Embryonic facial prominence (tissue), 1 donor: ENCODE data around the gene TAF5L.

Experiments used
- DNase-seq: peaks from one replicate; pipeline ENCODE4 v3.0.0-alpha.2; 2016; ENCODE audit errors: extremely low spot score

Gene TAF5L

DNA sequence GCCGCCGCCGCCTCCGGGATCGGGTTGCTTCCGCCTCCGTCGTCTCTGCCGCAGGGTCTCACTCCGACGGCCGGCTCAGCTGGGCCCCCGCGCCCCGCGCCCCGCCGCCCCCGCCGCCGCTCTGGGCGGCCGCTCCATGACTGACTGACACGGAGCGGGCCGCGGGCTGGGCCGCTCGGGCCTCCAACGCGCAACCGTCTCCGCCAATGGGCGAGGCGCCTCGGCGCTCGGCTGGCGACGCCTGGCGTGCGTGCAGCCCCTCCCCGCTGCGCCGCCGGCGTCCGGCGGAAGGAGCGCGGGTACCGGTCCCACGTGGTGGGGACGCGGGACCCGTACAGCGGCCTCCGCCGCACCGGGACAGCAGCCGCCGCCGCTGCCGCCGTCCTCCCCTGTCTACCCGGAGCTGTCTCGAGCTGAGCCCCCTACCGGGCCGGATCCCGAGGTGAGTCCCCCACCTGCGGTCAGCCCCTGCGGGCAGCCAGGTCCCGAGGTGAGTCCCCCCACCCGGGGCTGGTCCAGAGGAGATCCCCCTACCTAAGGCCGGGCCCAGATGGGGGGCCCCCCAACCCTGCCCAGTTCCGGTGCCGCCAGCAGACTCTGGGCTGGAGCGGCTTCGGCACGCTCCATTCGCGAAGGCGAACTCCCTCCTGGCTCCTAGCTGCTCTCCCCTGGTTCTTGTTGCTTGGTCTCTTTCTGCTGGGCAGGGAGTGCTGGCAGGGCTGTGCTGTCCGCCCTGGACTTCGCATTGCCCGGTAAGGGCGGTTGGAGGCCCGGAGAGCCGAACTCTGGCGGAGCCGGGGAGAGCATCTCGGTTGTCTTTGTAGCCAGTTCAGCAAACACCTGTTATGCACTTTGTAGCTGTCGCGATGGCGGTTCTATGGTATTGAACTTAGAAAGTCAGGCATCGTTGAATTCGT lies at the start of gene TAF5L, which contains the start of gene URB2:
TSS of gene TAF5L (minus strand) at position 208 of the 917 bp plus-strand sequence. CDS start 11,640 bp downstream, outside the sequence.
TSS of gene URB2 (plus strand) at position 333 of the 917 bp plus-strand sequence. CDS start 1,387 bp downstream, outside the sequence.
- peak; percentile 67 for DNase-seq

DNA sequence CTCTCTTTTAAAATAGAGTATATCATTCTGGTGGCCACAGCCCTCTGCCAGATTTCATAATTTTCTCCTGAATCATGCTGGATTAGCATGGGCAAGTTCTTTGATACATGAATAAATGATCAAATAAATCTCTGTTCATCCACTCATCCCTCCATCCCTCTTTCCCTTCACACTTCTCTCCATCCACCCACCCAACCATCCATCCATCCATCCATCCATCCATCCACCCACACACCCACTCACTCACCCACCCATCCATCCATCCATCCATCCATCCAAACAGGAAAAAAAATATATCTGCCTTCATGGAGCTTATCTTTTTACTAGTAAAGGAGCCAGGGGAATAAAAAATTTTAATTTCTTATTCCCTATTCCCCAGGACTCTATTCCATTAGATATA lies 49.5 kb upstream of the TAF5L start:
- no peak for DNase-seq

DNA sequence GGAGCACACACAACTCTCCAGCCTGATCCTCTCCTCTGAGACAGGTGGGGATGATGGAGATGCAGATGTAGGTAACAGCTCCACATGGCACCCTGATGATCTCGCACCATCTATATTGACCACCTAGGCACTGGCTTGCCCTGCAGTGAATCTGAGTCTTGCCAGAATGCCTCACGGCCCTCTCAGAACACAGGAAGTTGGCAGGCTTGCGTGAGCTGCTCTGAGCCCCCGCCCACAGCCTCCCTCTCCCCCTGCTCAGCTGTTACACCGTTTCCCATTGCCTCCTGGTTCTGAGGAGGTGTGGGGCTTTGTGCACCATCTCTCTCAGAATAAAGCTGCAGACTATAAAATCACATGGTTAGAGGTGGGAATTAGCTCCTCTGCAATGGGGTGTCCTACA lies 48.1 kb upstream of the TAF5L start:
- no peak for DNase-seq

DNA sequence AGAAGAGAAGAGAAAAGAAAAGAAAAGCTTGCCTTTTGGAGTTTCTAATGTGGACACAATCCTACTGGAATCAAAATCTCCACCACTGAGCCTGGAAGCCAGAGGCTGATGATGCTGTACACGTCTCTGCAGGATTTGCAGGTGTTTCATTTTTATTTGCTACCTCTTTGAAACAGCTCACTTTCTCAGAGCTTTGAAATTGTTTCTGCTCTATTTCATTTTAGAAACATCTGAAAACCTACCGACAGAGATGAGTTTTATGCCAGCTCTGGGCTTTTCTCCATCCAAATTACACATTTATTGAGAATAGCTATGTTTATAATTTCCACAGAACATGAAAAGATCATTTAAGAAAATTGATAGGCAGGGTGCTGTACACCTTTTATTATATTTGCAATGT lies 46.3 kb upstream of the TAF5L start:
- no peak for DNase-seq

DNA sequence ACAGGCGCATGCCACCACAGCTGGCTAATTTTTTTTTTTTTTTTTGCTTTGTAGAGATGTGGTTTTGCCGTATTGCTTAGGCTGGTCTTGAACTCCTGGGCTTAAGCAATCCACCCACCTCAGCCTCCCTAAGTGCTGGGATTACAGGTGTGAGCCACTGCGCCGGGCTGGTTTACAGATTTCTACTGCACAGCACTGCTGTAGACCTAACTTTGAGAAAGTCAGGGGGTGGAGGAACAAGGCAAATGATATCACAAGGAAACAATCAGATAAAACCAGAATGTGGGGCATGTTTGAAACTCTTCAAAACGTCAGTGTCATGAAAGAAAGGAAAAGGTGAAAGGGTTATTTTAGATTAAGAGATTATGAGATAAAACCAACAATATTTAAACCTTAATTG lies 45.4 kb upstream of the TAF5L start:
- no peak for DNase-seq

DNA sequence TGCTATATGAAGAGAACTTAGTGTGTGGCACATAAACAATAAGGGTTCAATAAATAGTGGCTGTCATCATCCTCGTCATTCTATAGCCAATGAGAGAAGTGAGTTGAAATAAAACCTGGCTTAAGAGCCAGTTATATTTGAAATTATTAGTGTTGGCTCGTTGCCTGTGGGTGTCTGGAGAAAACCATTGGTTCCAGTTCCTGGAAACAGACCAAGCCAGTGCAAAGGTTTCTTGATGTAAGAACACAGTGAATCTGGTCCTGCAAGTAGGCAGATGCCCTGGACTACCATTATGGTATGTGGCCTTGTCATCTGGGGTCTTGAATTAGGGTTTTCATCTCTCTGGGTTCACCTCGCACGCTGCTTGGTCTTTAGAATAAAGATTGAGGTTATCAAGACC lies 43.4 kb upstream of the TAF5L start:
- no peak for DNase-seq

DNA sequence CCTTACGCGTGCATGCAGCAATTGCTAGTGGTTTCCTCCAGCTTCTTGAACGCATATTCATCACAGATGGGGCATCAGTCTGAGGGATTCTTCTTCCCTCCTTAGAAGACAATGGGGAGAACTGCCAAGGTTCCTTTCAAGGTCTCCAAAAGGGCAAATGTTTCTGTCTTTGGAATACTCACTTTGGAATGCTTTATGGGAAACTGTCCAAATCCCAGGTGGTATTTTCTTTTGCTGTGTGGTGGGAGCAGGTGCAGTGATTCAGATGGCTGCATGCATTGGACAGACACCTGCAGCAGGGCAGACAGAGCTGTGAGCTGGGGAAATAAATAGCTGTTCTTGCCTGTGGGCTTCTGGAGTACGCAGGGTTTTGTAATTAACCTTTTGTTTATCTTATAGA lies 40.7 kb upstream of the TAF5L start:
- DNase-seq = no peak

DNA sequence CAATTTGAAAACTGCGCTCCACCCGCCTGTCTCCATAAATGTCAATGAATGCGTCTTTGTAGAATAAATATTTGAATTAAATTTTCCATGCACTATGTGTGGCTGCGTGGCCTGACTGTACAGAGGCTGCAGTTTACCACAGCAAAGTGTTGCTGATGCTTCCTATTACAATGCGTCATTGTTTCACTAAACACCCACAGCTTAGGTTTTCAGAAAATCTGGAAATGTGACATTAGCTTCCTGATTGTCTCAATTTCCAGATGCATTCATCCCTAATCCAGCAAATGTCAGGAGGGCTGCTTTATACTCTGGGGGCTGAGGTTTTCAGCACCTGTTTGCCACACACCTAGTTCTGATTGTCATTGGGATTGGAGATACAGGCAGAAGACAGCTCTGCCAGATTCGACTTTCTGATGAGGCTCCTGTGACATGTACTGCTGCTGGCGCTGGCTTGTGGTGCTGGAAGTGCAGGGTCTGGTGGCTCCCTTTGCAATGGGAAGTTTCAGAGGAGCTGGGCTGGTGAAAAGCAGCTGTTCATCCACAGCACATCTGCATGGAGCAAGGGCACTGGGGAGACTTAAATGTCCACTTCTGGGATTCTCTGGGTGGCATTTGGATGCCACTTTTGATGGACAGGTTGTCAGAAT lies 40.1 kb upstream of the TAF5L start:
- no peak for DNase-seq

DNA sequence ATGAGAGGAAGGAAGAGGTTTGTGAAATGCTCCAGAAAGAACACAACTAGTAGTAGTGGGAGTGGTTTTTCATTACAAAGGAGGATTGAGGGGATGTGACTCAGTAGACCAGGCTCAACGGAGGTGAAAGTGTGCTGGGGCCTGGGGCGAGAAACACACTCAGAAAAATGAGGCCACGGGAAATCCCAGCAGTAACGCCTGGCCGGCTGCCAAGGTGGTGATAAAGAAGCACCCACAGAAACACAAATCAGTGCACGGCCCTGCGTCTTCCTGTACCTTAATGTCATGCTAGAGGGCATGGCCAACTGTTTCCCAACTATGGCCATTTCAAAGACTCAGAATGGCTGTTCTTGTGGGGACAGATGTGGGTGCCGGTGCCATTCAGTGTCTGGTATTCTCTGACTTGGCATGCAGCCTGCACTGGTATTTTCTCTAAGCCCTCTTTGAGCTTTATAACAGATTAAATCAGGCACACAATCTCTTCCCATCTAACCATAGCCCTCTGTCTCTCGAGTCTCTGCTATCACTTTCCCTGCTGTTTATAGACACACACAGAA lies 38.3 kb upstream of the TAF5L start:
- no peak for DNase-seq

DNA sequence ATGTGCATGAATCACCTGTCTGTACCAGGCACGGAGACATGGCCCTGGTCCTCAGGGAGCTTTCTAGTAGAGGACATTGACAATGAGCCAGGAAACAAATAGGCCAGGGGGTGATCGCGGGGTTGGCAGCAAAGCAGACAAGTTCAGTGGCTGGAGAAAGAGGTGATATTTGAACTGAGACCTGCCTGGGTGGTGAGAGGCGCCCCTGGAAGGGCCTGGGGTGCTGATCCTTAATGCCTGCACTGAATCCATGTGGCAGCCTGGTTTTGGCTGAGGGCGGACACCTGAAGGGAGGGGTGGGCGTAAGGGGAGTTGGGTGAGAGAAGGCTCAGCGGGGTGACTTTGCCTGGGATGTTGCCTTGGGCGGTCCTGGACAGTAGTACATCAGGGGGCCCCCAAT lies 36.0 kb upstream of the TAF5L start:
- no peak for DNase-seq

DNA sequence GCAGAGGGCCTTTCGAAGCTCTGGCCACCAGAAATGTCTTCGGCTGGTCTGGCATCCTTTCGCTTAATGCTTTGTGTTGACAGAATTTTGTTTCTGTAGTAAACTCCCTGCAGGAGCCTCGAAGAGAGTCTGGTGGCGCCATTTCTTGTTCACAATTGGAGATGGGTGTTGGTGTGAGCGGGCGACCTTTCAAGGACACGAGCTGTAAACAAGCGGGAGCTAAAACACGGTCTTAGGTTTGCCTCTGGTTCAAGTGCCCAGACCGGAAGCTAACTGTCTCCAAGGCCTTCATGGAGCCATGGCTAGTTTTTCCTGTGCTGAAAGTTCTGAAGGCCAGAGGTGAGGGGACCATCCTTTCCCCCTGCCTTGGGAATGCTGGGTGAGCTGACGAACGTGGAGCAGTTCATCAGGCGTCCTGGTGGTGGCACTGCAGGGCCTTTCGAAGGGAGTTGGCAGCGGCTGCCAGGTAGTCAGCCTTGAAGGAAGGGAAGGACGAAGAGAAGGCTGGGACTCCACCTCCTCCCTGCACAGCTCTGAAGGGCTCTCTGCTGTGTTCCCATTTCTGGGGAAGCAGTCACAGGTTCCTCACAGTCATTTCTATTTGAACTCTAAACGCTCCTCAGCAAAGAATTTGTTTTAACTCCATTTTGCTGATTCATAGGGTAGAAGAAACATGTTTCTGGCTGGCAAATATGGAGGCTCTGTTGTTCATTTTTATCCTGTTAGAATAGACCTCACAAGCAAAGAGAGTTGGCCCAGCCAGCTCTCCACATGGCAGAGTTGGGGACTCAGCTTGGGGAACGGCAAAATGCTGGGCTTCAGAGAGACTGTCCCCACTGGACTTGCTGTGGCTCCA lies 35.3 kb upstream of the TAF5L start:
- peak; percentile 48 for DNase-seq

DNA sequence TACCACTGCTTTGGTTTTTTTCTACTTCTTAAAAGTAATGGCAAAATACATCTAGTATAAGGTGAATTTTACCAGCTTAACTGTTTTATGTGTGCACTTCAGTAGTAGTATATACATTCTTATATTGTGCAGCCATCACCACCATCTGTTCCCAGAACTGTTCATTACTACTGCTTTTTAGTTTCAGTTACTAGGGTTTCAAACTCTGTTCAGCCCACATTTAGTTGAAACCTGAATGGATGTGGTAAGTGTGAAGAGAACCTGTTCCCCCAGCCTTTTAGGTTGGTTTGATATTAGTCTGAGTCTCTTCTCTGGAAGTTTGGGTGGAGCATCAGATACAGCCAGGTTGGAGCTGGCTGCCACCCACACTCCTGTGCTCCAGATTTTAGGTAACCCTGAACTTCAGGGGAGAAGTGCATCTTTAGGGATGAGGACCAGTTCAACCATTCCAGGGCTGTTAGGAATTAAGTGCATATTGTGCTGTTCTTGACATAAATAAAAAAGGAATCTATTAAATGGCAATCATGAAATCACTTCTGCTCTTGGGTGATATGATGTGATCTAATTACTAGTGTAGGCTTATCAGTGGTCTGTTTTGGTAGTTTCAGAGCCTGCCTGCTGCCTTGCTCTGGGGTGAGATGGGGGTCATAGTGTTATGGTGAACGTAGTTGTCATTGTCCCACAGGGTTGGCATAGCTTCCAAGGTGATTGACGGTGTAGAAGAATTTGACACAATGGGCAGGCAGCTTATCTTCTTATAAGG lies 32.3 kb upstream of the TAF5L start:
- DNase-seq = no peak

DNA sequence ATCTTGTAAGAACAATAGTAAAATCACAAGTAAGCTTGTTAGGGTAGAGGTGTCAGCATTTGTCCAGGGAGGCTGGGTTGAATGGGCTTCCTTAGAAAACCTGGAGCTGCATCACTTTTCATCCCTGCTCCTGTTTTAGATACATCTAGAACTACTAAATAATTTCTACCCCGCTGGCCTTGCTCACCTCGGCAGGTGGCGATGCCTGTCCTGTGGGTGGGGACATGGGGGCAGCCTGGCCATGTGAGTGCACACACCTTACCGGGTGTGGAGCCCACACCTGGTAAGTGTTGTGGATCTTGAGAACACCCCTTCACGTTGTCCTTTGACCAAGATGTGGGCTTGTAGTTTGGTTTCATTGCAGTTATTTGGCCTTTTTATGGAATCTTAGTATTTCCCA lies 29.9 kb upstream of the TAF5L start:
- DNase-seq = no peak

DNA sequence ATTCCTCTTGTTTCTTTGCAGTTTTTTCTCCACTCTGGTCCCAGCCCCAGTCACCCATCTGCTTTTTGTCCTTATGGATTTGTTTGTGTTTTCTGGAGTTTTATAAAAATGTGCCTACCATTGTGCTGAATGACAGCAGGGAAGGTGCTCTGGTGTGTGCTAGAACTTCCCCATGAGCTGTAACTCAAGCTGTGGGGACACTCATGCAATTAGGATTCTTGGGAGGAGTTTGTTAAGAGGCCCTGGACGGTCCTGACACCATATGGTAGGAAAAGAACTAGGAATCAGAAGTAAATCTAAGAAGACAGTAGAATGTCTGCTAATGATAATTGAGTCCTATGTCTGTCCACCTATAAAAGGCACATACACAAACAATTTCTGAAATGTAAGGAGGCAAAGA lies 27.5 kb upstream of the TAF5L start:
- no peak for DNase-seq

DNA sequence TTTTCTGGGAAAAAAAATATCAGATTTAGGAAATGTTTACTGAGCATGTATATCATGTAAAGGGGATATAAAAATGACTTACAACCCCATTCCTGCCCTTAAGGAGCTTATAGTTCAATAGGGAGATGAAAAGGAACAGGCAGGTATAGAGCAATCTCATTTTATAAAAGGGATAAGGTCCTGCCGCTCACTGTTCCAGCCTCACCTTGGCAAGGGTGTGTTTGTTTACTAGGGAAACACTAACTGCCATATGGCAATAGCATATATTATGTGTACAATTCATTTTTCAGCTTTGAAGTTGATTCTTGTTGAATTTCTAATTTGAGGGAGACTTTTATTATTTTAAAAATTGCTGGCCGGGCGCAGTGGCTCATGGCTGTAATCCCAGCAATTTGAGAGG lies 25.6 kb upstream of the TAF5L start:
- no peak for DNase-seq

DNA sequence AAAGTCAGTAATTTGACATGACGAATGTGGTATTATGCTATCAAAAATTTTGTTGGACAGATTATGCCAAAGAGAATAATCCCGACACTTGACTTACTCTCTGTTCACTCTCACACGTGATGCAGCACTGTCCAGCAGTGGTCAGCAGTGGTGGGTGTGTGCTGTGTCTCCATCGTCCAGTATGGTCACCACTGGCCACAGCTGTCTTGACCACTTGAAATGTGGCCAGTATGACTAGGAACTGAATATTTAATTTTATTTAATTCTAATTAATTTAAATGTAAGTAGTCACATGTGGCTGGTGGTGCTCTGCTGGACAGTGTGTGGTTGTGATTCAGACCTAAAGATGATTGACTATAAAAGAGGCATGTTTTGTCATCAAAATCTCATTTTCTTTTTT lies 24.1 kb upstream of the TAF5L start:
- DNase-seq = no peak

DNA sequence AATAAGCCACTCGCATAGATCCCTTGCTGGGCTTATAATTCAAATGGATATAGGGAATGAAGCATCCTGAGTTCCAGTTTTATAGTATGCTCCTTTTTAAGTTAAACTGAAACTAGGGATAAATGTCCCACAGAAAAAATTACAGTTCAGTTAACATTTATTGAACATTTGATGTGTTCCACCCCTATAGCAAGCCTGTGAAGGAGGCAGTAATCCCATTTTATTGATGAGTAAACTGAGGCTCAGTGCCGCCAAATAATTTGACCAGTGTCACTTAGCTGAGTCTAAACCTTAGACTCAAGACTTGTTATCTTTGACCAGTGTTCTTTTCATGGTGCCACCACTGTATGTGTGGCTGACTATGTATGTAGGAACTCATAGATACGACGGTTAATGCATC lies 22.5 kb upstream of the TAF5L start:
- no peak for DNase-seq

DNA sequence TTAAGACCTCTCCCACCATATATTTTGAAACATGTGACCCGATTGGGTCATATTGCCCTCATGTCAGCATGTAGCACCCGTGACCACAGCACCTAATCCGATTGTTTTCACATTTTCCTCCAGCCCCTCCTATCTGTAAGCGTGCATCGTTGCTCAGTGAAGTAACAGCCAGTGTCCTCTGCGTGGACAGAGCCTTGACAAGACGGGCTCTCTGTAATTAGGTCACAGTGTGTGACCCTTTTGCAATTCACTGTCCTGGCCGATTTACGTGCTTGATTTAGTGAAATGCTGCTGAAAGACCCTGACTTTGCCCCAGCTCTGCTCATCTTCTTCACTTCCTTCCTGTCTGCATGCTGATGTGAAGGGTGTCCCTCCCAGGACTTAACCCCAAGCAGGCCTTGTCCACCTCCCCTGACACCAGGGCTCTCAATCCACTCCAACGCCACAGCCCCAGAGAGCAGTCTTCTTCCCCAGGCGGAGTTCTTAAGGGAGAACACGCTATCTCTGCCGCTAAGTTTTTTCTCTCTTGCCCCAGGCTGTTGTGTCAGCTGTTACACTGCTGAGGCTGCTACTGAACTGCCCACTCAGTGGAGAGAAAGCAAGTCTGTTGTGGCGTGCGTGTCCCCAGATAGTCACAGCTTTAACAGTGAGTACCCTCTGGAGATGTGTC lies 19.5 kb upstream of the TAF5L start:
- no peak for DNase-seq

DNA sequence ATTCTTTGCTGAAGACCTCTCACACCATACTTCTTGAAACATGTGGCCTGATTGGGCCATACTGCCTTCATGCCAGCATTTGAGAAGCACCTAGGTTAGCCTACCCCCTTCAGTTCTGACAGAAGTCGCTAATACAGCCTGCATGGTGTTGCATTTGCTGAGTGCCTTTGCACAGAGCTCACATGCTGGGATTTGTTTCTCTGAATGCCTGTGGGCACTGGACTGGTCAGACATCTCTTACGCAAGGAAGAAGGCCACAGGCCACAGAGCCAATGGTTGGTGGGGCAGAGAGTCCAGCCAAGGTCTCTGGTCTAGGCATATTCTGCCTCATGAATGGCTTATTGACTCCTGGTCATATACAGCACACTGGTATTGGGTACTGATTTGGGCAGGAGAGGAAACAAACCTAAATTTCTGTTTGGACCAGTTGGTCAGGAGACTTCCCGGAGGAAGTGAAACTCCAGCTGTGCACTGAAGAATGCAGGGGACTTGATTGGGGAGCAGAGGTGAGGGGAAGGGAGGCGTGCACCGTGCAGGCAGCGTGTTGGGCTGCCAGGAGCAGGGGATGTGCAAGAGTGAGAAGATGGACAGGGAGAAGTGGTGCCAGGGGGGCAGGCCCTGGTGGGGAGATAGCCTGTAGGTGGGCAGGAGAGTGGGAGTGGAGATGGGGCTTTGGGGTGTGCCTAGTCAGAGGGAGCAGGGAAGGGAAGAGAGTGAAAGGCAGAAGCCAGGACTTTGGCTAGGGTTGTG lies 18.2 kb upstream of the TAF5L start:
- no peak for DNase-seq

DNA sequence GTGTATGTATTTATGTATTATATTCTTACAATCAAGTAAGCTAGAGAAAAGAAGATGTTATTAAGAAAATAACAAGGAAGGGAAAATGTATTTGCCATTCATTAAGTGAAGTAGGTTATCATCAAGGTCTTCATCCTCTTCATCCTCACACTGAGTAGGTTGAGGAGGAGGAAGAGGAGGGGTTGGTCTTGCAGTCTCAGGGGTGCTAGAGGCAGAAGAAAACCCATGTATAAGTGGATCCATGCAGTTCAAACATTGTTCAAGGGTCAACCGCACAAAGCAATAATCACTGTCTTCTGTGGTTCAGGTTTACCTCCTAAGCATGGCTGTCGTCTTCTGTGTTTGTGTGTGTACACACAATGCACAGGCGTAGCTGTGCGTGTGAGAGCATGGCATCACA lies 17.0 kb upstream of the TAF5L start:
- DNase-seq = no peak
